Peyer's patch (tissue), 4 donors: ENCODE measurements around the gene MARK3.

Experiments
- CTCF ChIP-seq, 6 experiments: fragments of 450-650 bp in 4 of 6; fragments of 200-600 bp in 2 of 6; sonication (generic) in 1 of 6; IDR thresholded peaks; one replicate each; pipeline ENCODE4 v1.5.1; 2017 to 2019; ENCODE audit warnings: antibody characterized with exemption in 6 of 6, mild to moderate bottlenecking in 3 of 6, moderate library complexity in 1 of 6
- POLR2A ChIP-seq, 2 donors: fragments of 450-650 bp; IDR thresholded peaks; one replicate each; pipeline ENCODE4 v1.5.1; 2017; ENCODE audit warnings: antibody characterized with exemption in 2 of 2, mild to moderate bottlenecking in 2 of 2, moderate library complexity in 2 of 2

GRCh38 chr14:103349982-103350381, 35.2 kb upstream of the MARK3 start:
- no peak for TF ChIP-seq CTCF (IDR thresholded peaks at IDR 0.05)
- TF ChIP-seq POLR2A (IDR thresholded peaks at IDR 0.05) = no peak
